Transverse colon (tissue), 4 donors: Measurements from ENCODE around the gene SSTR4. TPM values are rescaled to one million over a fixed set of nuclear protein-coding genes. Genes with fewer than 3 reads are reported as not detected.

Experiments used
- DNase-seq: peaks from one replicate; pipeline ENCODE4 v3.0.0-alpha.2; 2019
- H3K27ac ChIP-seq, 4 donors: fragments of 200-600 bp; sonication (generic); 2 replicates each; pipeline ENCODE4 v1.5.1; 2016 to 2018; ENCODE audit warnings: inconsistent platforms in 4 of 4
- H3K27me3 ChIP-seq: fragments of 200-600 bp; sonication (generic); 2 replicates; pipeline ENCODE4 v1.5.1; 2017; ENCODE audit warnings: inconsistent platforms
- H3K36me3 ChIP-seq, 4 donors: fragments of 200-600 bp; sonication (generic); 2 replicates each; pipeline ENCODE4 v1.5.1; 2017 to 2019; ENCODE audit warnings: inconsistent platforms in 4 of 4
- H3K4me1 ChIP-seq, 4 donors: fragments of 200-600 bp; sonication (generic); 2 replicates each; pipeline ENCODE4 v1.5.1; 2017 to 2020; ENCODE audit warnings: inconsistent platforms in 4 of 4
- H3K4me3 ChIP-seq, 4 donors: fragments of 200-600 bp; sonication (generic); 1 replicate in 1 of 4; 2 replicates in 3 of 4; pipeline versions ENCODE4 v1.5.1 to v1.6.1; 2017 to 2019; ENCODE audit warnings: inconsistent platforms in 4 of 4
- H3K9me3 ChIP-seq, 2 donors: fragments of 200-600 bp; sonication (generic); 2 replicates each; pipeline ENCODE4 v1.5.1; 2017 to 2019; ENCODE audit warnings: inconsistent platforms in 2 of 2
- EP300 ChIP-seq: sonication (generic); formaldehyde crosslinking; IDR thresholded peaks from one replicate; pipeline ENCODE4 v1.6.1; 2017; ENCODE audit warnings: antibody characterized with exemption, low read depth
- POLR2A ChIP-seq: fragments of 450-650 bp; IDR thresholded peaks from one replicate; pipeline ENCODE4 v1.6.1; 2016; ENCODE audit warnings: antibody characterized with exemption, mild to moderate bottlenecking, moderate library complexity
- POLR2AphosphoS5 ChIP-seq, 3 donors: sonication (generic); formaldehyde crosslinking; IDR thresholded peaks; one replicate each; pipeline ENCODE4 v1.6.1; 2016; ENCODE audit warnings: antibody characterized with exemption in 3 of 3
- WGBS, 2 donors: methylation state at CpG; one replicate each; pipeline ENCODE4 v1.1.5; 2018; ENCODE audit warnings: low coverage in 1 of 2; 5-methylcytosine and 5-hydroxymethylcytosine counted together
- in situ Hi-C, 4 donors: fragments of 200-750 bp; cut with MboI; loops; one replicate each; pipeline versions ENCODE4 v1.15.0 to v1.15.1; 2017; ENCODE audit warnings: low sequenced_read_pairs in 3 of 4, low pct_ligation_motif_present in 1 of 4, low pct_unique_long_range_greater_than_20kb in 1 of 4
- intact Hi-C: fragments of 100-400 bp; cut with DNase I; formaldehyde crosslinking; loops from one replicate; pipeline ENCODE4 v1.15.1; 2023; ENCODE audit warnings: low total_unique reads
- total RNA-seq, 4 donors: library from RNA; depleted of rRNA; stranded (reverse); fragments of >200 nt; gene quantifications; one replicate each; pipeline ENCODE4 v1.1.0, GENCODE V29; 2016
- TF ChIP-seq, protein P1 (sequence below), 5 experiments: fragments of 200-600 bp in 3 of 5; fragments of 450-650 bp in 2 of 5; sonication (generic) in 3 of 5; IDR thresholded peaks; 1 replicate in 2 of 5; 2 replicates in 3 of 5; pipeline ENCODE4 v1.5.1; 2016 to 2017; ENCODE audit warnings: antibody characterized with exemption in 5 of 5, inconsistent platforms in 3 of 5, mild to moderate bottlenecking in 2 of 5, moderate library complexity in 1 of 5

The SSTR4 gene
- total RNA-seq, 4 donors from 2014 or later, result not detected

DNA sequence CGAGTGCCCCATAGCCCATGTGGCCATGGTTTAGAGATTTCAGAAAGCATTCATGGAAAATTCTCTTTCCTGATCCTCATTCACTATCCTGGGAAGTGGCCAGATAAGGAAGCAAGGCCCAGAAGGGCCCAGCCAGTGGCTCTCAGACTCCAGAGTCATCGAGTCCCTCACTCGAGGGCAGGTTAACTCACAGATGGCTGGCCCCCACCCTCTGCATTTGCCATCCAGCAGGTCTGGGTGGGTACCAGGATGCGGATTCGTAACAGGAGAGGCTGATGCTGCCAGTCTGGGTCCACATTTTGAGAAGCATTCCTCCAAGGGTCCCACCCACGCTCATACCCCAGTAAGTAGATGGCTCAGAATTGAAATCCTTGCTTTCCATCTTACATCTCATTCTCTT is 3.8 kb upstream of the SSTR4 start:
- TF ChIP-seq POLR2A (no peak), POLR2AphosphoS5 (IDR thresholded peaks at IDR 0.05) (no peak), EP300 (no peak)
- TF ChIP-seq, protein P1, sequence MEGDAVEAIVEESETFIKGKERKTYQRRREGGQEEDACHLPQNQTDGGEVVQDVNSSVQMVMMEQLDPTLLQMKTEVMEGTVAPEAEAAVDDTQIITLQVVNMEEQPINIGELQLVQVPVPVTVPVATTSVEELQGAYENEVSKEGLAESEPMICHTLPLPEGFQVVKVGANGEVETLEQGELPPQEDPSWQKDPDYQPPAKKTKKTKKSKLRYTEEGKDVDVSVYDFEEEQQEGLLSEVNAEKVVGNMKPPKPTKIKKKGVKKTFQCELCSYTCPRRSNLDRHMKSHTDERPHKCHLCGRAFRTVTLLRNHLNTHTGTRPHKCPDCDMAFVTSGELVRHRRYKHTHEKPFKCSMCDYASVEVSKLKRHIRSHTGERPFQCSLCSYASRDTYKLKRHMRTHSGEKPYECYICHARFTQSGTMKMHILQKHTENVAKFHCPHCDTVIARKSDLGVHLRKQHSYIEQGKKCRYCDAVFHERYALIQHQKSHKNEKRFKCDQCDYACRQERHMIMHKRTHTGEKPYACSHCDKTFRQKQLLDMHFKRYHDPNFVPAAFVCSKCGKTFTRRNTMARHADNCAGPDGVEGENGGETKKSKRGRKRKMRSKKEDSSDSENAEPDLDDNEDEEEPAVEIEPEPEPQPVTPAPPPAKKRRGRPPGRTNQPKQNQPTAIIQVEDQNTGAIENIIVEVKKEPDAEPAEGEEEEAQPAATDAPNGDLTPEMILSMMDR (IDR thresholded peaks at IDR 0.05), result no peak
- WGBS, 2 donors, result 90% methylated on average over 6 of the region's 6 CpGs; no CpG with 5 or more reads in 1 of the 2 donors
- in situ Hi-C loops (no loop called here), intact Hi-C loops (no loop called here)
- H3K36me3 ChIP-seq, result no peaks in the 10 kb centered on the region
- no peak overlapping the region for H3K4me3 ChIP-seq
- H3K27ac ChIP-seq, result no peak overlapping the region
- H3K4me1 ChIP-seq, result no peaks in the 10 kb centered on the region
- H3K9me3 ChIP-seq, result no peaks in the 10 kb centered on the region
- DNase-seq, result no peak
- H3K27me3 ChIP-seq, result peaks cover 20% of the 10 kb centered on the region

DNA sequence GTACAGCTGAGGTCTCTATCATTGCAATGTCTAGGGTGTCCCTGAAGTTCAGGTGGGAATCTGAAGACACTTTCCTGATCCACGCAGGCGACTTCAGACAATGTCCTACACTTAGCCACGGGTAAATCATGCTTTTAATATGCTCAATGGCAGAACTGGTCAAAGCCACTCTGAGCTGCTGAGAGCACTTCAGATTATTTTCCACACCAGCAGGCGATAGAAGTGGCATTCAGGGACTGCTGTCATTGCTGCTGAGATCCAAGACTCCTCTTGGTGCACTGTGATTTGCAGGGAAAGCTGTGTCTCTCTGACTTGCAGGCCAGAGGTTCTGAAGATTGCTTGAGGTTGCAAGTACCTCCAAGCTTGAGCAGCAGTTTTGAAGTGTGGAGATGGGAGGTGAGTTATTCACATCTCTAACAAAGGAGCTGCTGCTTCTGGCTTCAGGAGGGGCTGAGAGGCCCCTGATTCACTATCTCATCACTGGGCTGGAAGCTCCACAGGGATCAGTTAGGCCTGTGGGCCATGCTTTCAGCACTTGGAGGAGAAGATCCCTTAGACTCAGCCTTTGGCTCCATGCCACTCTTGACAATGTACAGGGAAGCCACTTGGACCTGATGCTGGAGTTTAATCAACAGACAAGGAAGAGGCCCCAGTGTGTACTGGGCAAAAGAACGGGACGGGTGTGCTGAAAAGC is 2.9 kb upstream of the SSTR4 start:
- intact Hi-C loops, result no loop called here
- Histone ChIP-seq H3K27ac (no peak overlapping the region), H3K4me1 (no peaks in the 10 kb centered on the region), H3K4me3 (no peak overlapping the region), H3K36me3 (no peaks in the 10 kb centered on the region), H3K9me3 (no peaks in the 10 kb centered on the region), H3K27me3 (peaks cover 24% of the 10 kb centered on the region)
- no peak for DNase-seq
- TF ChIP-seq POLR2A, result no peak
- no peak for TF ChIP-seq POLR2AphosphoS5 (IDR thresholded peaks at IDR 0.05)
- TF ChIP-seq EP300, result no peak
- TF ChIP-seq, protein P1 (IDR thresholded peaks at IDR 0.05), result no peak
- WGBS, 2 donors, result 80% methylated on average over 6 of the region's 6 CpGs; no CpG with 5 or more reads in 1 of the 2 donors
- in situ Hi-C loops, result no loop called here

GRCh38 chr20:23032750-23033078 is 2.4 kb upstream of the SSTR4 start:
- TF ChIP-seq POLR2A, result no peak
- no peak for TF ChIP-seq EP300
- TF ChIP-seq POLR2AphosphoS5 (IDR thresholded peaks at IDR 0.05), result no peak
- TF ChIP-seq, protein P1 (IDR thresholded peaks at IDR 0.05), result no peak
- intact Hi-C loops (no loop called here), in situ Hi-C loops (no loop called here)
- Histone ChIP-seq H3K9me3 (no peaks in the 10 kb centered on the region), H3K27me3 (peaks cover 24% of the 10 kb centered on the region), H3K36me3 (no peaks in the 10 kb centered on the region), H3K4me3 (no peak overlapping the region), H3K4me1 (no peaks in the 10 kb centered on the region), H3K27ac (no peak overlapping the region)
- 67% methylated on average over 5 of the region's 5 CpGs; no CpG with 5 or more reads in 1 of the 2 donors for WGBS, 2 donors
- no peak for DNase-seq

GRCh38 chr20:23033918-23034317 is 1.2 kb upstream of the SSTR4 start:
- Histone ChIP-seq H3K27me3 (peaks cover 24% of the 10 kb centered on the region), H3K4me3 (no peak overlapping the region), H3K36me3 (no peaks in the 10 kb centered on the region), H3K27ac (no peak overlapping the region), H3K9me3 (no peaks in the 10 kb centered on the region), H3K4me1 (no peaks in the 10 kb centered on the region)
- in situ Hi-C loops (no loop called here), intact Hi-C loops (no loop called here)
- TF ChIP-seq EP300 (no peak), POLR2A (no peak), POLR2AphosphoS5 (IDR thresholded peaks at IDR 0.05) (no peak)
- TF ChIP-seq, protein P1 (IDR thresholded peaks at IDR 0.05), result no peak
- 82% methylated on average over 4 of the region's 4 CpGs; no CpG with 5 or more reads in 1 of the 2 donors for WGBS, 2 donors
- no peak for DNase-seq
